Esophagus muscularis mucosa (tissue), 4 donors: Measurements from ENCODE around the gene ZNF283. TPM values are rescaled to one million over a fixed set of nuclear protein-coding genes. Genes with fewer than 3 reads are reported as not detected.
"Not testable (repeated sequence)": the region's sequence is repeated elsewhere in the genome, so short reads cannot be mapped to it uniquely, and the experiment has no call there.

Source experiments
- DNase-seq: peaks from one replicate; pipeline ENCODE4 v3.0.0-alpha.2; 2017; ENCODE audit errors: extremely low spot score
- H3K27ac ChIP-seq, 4 donors: fragments of 200-600 bp; sonication (generic); replicated peaks in 1 of 4; 1 replicate in 3 of 4; 2 replicates in 1 of 4; pipeline ENCODE4 v1.5.1; 2016 to 2019; ENCODE audit warnings: mild to moderate bottlenecking in 1 of 4
- H3K27me3 ChIP-seq, 4 donors: fragments of 200-600 bp; sonication (generic); one replicate each; pipeline versions ENCODE4 v1.5.1 to v1.6.0; 2016 to 2019
- H3K36me3 ChIP-seq, 4 donors: fragments of 200-600 bp; sonication (generic); one replicate each; pipeline ENCODE4 v1.5.1; 2016 to 2019
- H3K4me1 ChIP-seq, 4 donors: fragments of 200-600 bp; sonication (generic); one replicate each; pipeline ENCODE4 v1.5.1; 2016 to 2019
- H3K4me3 ChIP-seq, 4 donors: fragments of 200-600 bp; sonication (generic); 1 replicate in 2 of 4; 2 replicates in 2 of 4; pipeline ENCODE4 v1.5.1; 2016 to 2019; ENCODE audit warnings: mild to moderate bottlenecking in 4 of 4, moderate library complexity in 1 of 4
- H3K9me3 ChIP-seq, 4 donors: fragments of 200-600 bp; sonication (generic); 1 replicate in 3 of 4; 2 replicates in 1 of 4; pipeline ENCODE4 v1.5.1; 2016 to 2019
- CTCF ChIP-seq, 3 experiments: fragments of 200-600 bp in 2 of 3; fragments of 450-650 bp in 1 of 3; sonication (generic) in 2 of 3; IDR thresholded peaks; one replicate each; pipeline ENCODE4 v1.5.1; 2017 to 2019; ENCODE audit warnings: antibody characterized with exemption in 3 of 3, mild to moderate bottlenecking in 2 of 3, moderate library complexity in 1 of 3
- EP300 ChIP-seq: sonication (generic); formaldehyde crosslinking; IDR thresholded peaks from one replicate; pipeline ENCODE4 v1.6.1; 2017; ENCODE audit warnings: antibody characterized with exemption
- POLR2A ChIP-seq: fragments of 450-650 bp; IDR thresholded peaks from one replicate; pipeline ENCODE4 v1.6.1; 2017; ENCODE audit warnings: antibody characterized with exemption, moderate library complexity, mild to moderate bottlenecking, low read depth
- POLR2AphosphoS5 ChIP-seq, 2 donors: sonication (generic); formaldehyde crosslinking; IDR thresholded peaks; one replicate each; pipeline ENCODE4 v1.6.1; 2017; ENCODE audit warnings: antibody characterized with exemption in 2 of 2
- WGBS: methylation state at CpG from one replicate; pipeline ENCODE4 v1.1.5; 2018; 5-methylcytosine and 5-hydroxymethylcytosine counted together
- intact Hi-C: fragments of 100-400 bp; cut with DNase I; formaldehyde crosslinking; loops from one replicate; pipeline ENCODE4 v1.15.1; 2023
- total RNA-seq, 4 donors: library from RNA; depleted of rRNA; stranded (reverse); fragments of >200 nt; gene quantifications; one replicate each; pipeline versions ENCODE4 v1.1.0 to v1.2.1, GENCODE V29; 2016

The ZNF283 gene
- total RNA-seq, 4 donors from 2014 or later: 6.4 to 11.5 (median 7.5) TPM

DNA sequence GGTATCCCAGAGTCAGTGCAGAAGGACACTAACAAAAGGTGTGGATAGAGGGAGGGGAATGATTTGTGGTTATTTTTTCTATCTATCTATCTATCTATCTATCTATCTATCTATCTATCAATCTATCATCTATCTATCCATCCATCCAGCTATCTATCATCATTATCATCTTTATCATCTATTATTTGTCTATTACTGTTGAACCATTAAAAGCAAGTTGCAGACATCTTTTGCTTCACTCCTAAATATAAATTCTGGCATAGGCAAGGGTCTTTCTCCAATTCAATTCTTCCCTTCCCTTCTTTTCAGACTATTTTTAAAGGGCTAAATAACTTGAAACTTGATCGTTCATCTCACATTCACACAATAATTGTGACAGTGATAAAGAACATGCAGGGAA lies 14.9 kb upstream of the ZNF283 start:
- Histone ChIP-seq H3K36me3 (no peaks in the 10 kb centered on the region), H3K9me3 (no peaks in the 10 kb centered on the region), H3K4me1 (peaks cover 0 to 11% (median 4%) of the 10 kb centered on the region in 4 donors), H3K27ac (no peak overlapping the region), H3K27me3 (peaks cover 0 to 4% (median 0%) of the 10 kb centered on the region in 4 donors), H3K4me3 (no peak overlapping the region)
- WGBS: 74% methylated on average over 1 of the region's 1 CpG
- no peak for TF ChIP-seq POLR2AphosphoS5 (IDR thresholded peaks at IDR 0.05)
- no peak for TF ChIP-seq EP300
- no peak for TF ChIP-seq CTCF (IDR thresholded peaks at IDR 0.05)
- no peak for TF ChIP-seq POLR2A
- intact Hi-C loops: no loop called here
- no peak for DNase-seq

DNA sequence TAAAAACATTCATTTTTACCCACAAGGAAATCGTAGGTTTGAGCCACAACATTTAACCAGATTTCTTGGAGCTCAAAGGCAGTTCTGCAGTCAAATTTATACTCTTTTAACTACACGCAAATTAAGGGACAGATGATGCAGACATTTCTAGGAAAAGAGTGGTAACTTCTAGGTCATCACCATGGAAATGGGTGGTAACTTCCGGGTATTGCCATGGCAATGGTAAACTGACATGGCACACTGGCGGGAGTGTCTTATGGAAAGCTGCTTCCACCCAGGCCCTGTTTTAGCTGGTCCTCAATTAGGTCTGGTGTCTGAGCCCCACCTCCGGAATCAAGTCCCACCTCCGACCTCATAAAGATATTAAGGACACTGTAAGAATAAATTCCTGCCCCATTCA lies 14.4 kb upstream of the ZNF283 start:
- intact Hi-C loops: no loop called here
- H3K36me3 ChIP-seq: no peaks in the 10 kb centered on the region
- TF ChIP-seq EP300: no peak
- WGBS: 66% methylated on average over 6 of the region's 6 CpGs
- H3K27me3 ChIP-seq: peaks cover 0 to 4% (median 0%) of the 10 kb centered on the region in 4 donors
- no peak for DNase-seq
- peaks cover 0 to 11% (median 4%) of the 10 kb centered on the region in 4 donors for H3K4me1 ChIP-seq
- no peaks in the 10 kb centered on the region for H3K9me3 ChIP-seq
- no peak overlapping the region for H3K4me3 ChIP-seq
- no peak overlapping the region for H3K27ac ChIP-seq

DNA sequence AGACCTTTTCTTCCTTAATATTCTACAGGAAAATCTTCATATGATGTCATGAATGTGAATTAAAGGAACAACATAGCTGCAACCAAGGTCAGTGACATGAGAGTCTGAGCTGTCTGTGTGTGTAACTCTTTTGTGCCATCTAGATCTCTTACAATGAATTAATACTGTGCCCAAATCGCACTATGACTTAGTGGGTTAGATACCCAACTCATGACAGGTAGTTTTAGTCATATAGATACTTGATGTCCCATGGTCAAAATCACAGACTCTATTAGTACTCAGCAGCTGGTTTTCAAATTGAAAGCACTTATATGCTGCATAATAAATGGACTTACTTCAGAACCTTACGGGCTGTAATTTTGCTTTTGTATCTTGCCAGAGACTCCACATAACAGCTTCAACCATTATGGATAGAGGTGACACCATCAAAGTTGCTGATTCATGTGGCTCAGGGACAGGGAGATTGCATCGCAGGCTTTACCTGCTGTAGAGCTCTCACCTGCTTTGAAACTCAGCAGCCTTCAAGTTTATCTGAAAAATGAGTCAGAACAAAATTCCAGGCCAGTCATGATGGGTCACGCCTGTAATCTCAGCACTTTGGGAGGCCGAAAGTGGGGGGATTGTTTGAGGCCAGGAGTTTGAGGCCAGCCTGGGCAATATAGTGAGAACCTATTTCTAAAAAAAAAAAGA lies 12.3 kb upstream of the ZNF283 start:
- H3K9me3 ChIP-seq: no peaks in the 10 kb centered on the region
- H3K4me1 ChIP-seq: peaks cover 0 to under 1% (median 0%) of the 10 kb centered on the region in 4 donors
- peaks cover 0 to 4% (median 0%) of the 10 kb centered on the region in 4 donors for H3K27me3 ChIP-seq
- DNase-seq: no peak
- intact Hi-C loops: no loop called here
- H3K36me3 ChIP-seq: no peaks in the 10 kb centered on the region
- no peak overlapping the region for H3K27ac ChIP-seq
- H3K4me3 ChIP-seq: no peak overlapping the region
- TF ChIP-seq POLR2AphosphoS5 (IDR thresholded peaks at IDR 0.05): no peak
- TF ChIP-seq POLR2A: no peak
- TF ChIP-seq CTCF (IDR thresholded peaks at IDR 0.05): no peak
- TF ChIP-seq EP300: no peak
- WGBS: 85% methylated on average over 5 of the region's 5 CpGs

DNA sequence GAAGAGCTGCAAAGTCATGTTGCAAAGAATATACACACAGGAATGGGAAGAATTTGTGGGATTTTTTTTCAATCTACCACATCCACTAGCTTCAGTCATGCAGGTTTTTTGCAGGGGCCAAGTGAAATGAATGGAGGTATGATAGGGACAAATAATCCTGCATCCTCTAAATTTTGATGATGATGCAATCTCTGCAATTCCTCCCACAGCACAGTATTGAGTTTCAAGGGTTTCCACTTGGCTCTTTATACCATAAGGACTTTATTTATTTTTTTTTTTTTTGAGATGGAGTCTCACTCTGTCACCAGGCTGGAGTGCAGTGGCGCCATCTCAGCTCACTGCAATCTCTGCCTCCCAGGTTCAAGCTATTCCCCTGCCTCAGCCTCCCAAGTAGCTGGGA lies 9.7 kb upstream of the ZNF283 start:
- H3K36me3 ChIP-seq, H3K4me3 ChIP-seq, intact Hi-C loops, DNase-seq, H3K27ac ChIP-seq, H3K9me3 ChIP-seq: not testable (repeated sequence)
- peaks cover 5 to 11% (median 8%) of the 10 kb centered on the region in 4 donors for H3K4me1 ChIP-seq
- WGBS: 53% methylated on average over 1 of the region's 1 CpG
- peaks cover 0 to 10% (median 0%) of the 10 kb centered on the region in 4 donors for H3K27me3 ChIP-seq

DNA sequence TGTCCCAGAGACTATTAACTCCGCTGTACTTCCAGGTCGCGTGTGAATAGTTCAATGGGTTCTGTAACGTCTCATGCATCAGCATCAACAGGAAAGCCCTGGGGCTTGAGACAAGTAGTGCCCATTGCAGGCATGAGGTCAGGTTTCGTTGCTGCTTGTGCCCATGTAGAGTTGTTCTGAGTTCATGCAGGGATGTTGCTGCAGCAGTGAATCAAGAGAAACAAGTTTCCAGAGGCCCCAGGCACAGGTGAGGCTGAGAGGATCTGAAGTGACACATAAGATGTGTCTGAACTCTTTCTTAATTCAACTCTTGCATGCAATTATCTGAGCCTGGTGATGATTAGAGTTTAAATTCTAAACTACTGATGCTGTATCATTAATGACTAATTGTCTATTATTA lies 8.6 kb upstream of the ZNF283 start:
- H3K4me3 ChIP-seq: no peak overlapping the region
- no peak for DNase-seq
- H3K4me1 ChIP-seq: peaks cover 5 to 11% (median 8%) of the 10 kb centered on the region in 4 donors
- WGBS: 82% methylated on average over 5 of the region's 5 CpGs
- no peak overlapping the region for H3K27ac ChIP-seq
- H3K36me3 ChIP-seq: no peaks in the 10 kb centered on the region
- intact Hi-C loops: no loop called here
- H3K27me3 ChIP-seq: peaks cover 0 to 6% (median 0%) of the 10 kb centered on the region in 4 donors
- TF ChIP-seq POLR2A: no peak
- no peak for TF ChIP-seq POLR2AphosphoS5 (IDR thresholded peaks at IDR 0.05)
- no peak for TF ChIP-seq CTCF (IDR thresholded peaks at IDR 0.05)
- TF ChIP-seq EP300: no peak
- H3K9me3 ChIP-seq: no peaks in the 10 kb centered on the region
